Ovary (tissue), 3 donors: ENCODE results near the gene CAMTA1.

ENCODE experiments used
- EP300 ChIP-seq: sonication (generic); formaldehyde crosslinking; IDR thresholded peaks from one replicate; pipeline ENCODE4 v1.6.1; 2017; ENCODE audit warnings: antibody characterized with exemption
- POLR2A ChIP-seq: fragments of 450-650 bp; IDR thresholded peaks from one replicate; pipeline ENCODE4 v1.6.1; 2017; ENCODE audit warnings: antibody characterized with exemption, mild to moderate bottlenecking, moderate library complexity
- TF ChIP-seq, protein P1 (sequence below), 3 donors: fragments of 450-650 bp in 2 of 3; fragments of 200-600 bp in 1 of 3; IDR thresholded peaks; one replicate each; pipeline versions ENCODE4 v1.5.1 to v1.8.0; 2016 to 2022; ENCODE audit warnings: antibody characterized with exemption in 3 of 3, mild to moderate bottlenecking in 1 of 3
- donor health status: DM: no; HTN: no; CAD: no.

DNA sequence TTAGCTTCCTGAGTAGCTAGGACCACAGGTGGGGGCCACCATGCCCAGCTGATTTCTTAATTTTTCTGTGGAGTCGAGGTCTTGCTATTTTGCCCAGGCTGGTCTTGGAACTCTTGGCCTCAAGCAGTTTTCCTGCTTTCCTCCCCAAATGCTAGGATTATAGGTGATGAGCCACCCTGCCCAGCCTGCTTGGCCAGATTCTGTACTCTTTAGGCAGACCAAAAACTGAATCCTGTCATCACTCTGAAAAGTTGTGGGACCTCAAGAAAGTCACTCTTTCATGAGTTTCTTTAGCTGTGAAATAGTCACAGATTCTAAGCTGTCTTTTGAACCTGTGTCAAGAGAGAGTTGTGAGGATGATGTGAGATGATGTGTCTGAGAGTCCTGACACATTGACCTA is 105.4 kb downstream of the CAMTA1 start:
- TF ChIP-seq, protein P1, sequence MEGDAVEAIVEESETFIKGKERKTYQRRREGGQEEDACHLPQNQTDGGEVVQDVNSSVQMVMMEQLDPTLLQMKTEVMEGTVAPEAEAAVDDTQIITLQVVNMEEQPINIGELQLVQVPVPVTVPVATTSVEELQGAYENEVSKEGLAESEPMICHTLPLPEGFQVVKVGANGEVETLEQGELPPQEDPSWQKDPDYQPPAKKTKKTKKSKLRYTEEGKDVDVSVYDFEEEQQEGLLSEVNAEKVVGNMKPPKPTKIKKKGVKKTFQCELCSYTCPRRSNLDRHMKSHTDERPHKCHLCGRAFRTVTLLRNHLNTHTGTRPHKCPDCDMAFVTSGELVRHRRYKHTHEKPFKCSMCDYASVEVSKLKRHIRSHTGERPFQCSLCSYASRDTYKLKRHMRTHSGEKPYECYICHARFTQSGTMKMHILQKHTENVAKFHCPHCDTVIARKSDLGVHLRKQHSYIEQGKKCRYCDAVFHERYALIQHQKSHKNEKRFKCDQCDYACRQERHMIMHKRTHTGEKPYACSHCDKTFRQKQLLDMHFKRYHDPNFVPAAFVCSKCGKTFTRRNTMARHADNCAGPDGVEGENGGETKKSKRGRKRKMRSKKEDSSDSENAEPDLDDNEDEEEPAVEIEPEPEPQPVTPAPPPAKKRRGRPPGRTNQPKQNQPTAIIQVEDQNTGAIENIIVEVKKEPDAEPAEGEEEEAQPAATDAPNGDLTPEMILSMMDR (IDR thresholded peaks at IDR 0.05), result no peak
- TF ChIP-seq EP300, result no peak
- TF ChIP-seq POLR2A, result no peak
